COLO668 (cell line): Measurements from ENCODE around the gene SPRYD3.
A peak's percentile ranks its signal among the peaks of the same experiment; 100 is the strongest.
"Not testable (repeated sequence)": the region's sequence is repeated elsewhere in the genome, so short reads cannot be mapped to it uniquely, and the experiment has no call there.

Experiments
- DNase-seq: peaks from one replicate; lab custom pipeline; 2025; ENCODE audit not compliant: unreplicated experiment; lab: John Stamatoyannopoulos, UW

The SPRYD3 gene

GRCh38 chr12:53051881-53052412 is 27.2 kb downstream of the SPRYD3 start:
- DNase-seq, result no peak

- peak; percentile 47 for DNase-seq
These were observed 27.9 kb downstream of the SPRYD3 start for GRCh38 chr12:53051058-53051880.

- no peak for DNase-seq
These were observed 28.6 kb downstream of the SPRYD3 start for GRCh38 chr12:53050426-53051057.

GRCh38 chr12:53049571-53050318 is 29.4 kb downstream of the SPRYD3 start, which contains the start of gene TNS2:
TSS of gene TNS2 (plus strand) at chr12:53050065. CDS start at chr12:53050186, 121 bp downstream.
- DNase-seq, result peak; percentile 56

GRCh38 chr12:53048780-53049401 is 30.3 kb downstream of the SPRYD3 start:
- DNase-seq, result no peak

GRCh38 chr12:53048033-53048779 is 31.0 kb downstream of the SPRYD3 start:
- DNase-seq, result peak; percentile 22

GRCh38 chr12:53047221-53048032 is 31.8 kb downstream of the SPRYD3 start:
- DNase-seq, result peak; percentile 69

GRCh38 chr12:53046655-53047220 is 32.5 kb downstream of the SPRYD3 start:
- peak; percentile 69 for DNase-seq

- no peak for DNase-seq
These were observed 33.5 kb downstream of the SPRYD3 start for GRCh38 chr12:53045696-53046045.

- DNase-seq, result no peak
These were observed 34.1 kb downstream of the SPRYD3 start for GRCh38 chr12:53044896-53045695.

GRCh38 chr12:53044052-53044581 is 35.1 kb downstream of the SPRYD3 start:
- peak; percentile 4 for DNase-seq

GRCh38 chr12:53042607-53043454 is 36.4 kb downstream of the SPRYD3 start:
- no peak for DNase-seq

- DNase-seq, result no peak
These were observed 39.3 kb downstream of the SPRYD3 start for GRCh38 chr12:53039851-53040250.

- no peak for DNase-seq
These were observed 42.4 kb downstream of the SPRYD3 start for GRCh38 chr12:53036802-53037201.

- no peak for DNase-seq
These were observed 44.7 kb downstream of the SPRYD3 start for GRCh38 chr12:53034459-53034858.

- DNase-seq, result not testable (repeated sequence)
These were observed 45.4 kb downstream of the SPRYD3 start for GRCh38 chr12:53033832-53034231.

- no peak for DNase-seq
These were observed 47.6 kb downstream of the SPRYD3 start for GRCh38 chr12:53031616-53032015.
